Fibroblast of gingiva (primary cell): ENCODE measurements around the gene CBX5.

Source experiments
- DNase-seq: peaks from one replicate; pipeline ENCODE4 v3.0.0-alpha.2; 2011; ENCODE audit warnings: low read depth

CBX5 gene

GRCh38 chr12:54222609-54223008, 57.3 kb downstream of the CBX5 start:
- DNase-seq = peak; percentile 89

- no peak for DNase-seq
Measured at GRCh38 chr12:54221402-54221984, 58.4 kb downstream of the CBX5 start.

- DNase-seq = no peak
Measured at GRCh38 chr12:54220567-54220966, 59.4 kb downstream of the CBX5 start.

GRCh38 chr12:54220092-54220557, 59.8 kb downstream of the CBX5 start:
- DNase-seq = peak; percentile 52

- no peak for DNase-seq
Measured at GRCh38 chr12:54217774-54218241, 62.1 kb downstream of the CBX5 start.

- DNase-seq = peak; percentile 63
Measured at GRCh38 chr12:54216797-54217661, 62.9 kb downstream of the CBX5 start.

- DNase-seq = no peak
Measured at GRCh38 chr12:54215989-54216796, 63.7 kb downstream of the CBX5 start.

GRCh38 chr12:54214553-54215406, 65.1 kb downstream of the CBX5 start:
- DNase-seq = peak; percentile 79

- DNase-seq = no peak
Measured at GRCh38 chr12:54213079-54213478, 66.8 kb downstream of the CBX5 start.

GRCh38 chr12:54211920-54212319, 68.0 kb downstream of the CBX5 start:
- DNase-seq = no peak

- DNase-seq = no peak
Measured at GRCh38 chr12:54210400-54210790, 69.5 kb downstream of the CBX5 start.

- no peak for DNase-seq
Measured at GRCh38 chr12:54208591-54208990, 71.3 kb downstream of the CBX5 start.

- no peak for DNase-seq
Measured at GRCh38 chr12:54207539-54208294, 72.2 kb downstream of the CBX5 start.

- no peak for DNase-seq
Measured at GRCh38 chr12:54206791-54207190, 73.1 kb downstream of the CBX5 start.

- no peak for DNase-seq
Measured at GRCh38 chr12:54204316-54204715, 75.6 kb downstream of the CBX5 start.

GRCh38 chr12:54201001-54201794, 78.7 kb downstream of the CBX5 start:
- peak; percentile 53 for DNase-seq

GRCh38 chr12:54200412-54200811, 79.5 kb downstream of the CBX5 start:
- DNase-seq = no peak

- no peak for DNase-seq
Measured at GRCh38 chr12:54199917-54200316, 80.0 kb downstream of the CBX5 start.

GRCh38 chr12:54199034-54199433, 80.9 kb downstream of the CBX5 start:
- DNase-seq = no peak

- no peak for DNase-seq
Measured at GRCh38 chr12:54197431-54197909, 82.5 kb downstream of the CBX5 start.
